ENCODE results near the gene TMEM17.

The TMEM17 gene

DNA sequence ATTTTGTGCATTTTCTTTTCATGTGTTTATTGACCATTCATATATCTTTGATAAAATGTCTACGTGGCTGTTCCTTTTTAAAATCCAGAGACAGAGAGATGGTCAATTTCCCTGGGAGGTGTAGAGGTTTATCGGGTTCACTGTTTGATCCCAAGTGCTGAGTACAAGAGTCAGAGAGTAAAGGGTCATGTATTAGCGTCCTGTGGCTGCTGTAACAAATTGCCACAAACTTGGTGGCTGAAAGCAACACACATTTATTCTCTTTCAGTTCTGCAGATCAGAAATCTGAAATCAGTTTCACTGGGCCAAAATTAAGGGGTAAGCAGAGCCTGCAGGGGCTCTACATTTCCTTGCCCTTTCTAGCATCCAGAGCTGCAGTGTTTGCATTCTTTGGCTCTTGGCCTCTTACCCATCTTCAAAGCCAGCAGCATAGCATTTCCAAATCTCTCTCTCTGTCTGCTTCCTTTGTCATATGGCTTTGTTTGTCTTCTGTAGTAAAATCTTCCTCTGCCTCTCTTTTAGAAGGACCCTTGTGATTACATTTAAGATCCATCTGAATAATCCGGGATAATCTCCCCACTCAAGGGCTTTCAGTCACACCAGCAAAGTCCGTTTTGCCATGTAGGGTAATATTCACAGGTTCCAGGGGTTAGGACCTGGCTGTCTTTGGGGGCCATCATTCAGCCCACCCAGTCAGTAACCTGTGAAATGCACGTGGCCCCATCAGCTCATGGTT is 49.9 kb downstream of the TMEM17 start:
- no peak for DNase-seq (ENCODE audit: low spot score)

DNA sequence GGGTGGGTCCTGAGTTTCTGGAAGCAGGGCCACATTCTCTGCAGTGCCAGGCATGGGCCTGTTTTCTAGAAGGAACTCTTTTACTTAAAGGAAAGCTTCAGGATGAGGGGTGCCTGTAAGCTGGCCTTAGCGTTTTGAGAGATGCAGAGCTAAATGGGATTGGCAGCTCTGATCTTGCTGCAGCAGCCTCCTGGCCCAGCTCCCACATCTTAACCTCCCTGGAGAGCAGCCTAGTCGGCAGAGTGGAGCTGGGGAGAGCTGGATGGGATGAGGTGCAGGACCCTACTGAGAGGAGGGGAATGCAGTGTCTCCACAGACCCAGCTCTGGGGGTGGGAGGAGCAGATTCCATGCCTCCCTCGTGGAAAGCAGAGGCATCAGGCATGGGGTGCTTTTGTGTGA is 52.0 kb downstream of the TMEM17 start:
- DNase-seq (ENCODE audit: low spot score): no peak

DNA sequence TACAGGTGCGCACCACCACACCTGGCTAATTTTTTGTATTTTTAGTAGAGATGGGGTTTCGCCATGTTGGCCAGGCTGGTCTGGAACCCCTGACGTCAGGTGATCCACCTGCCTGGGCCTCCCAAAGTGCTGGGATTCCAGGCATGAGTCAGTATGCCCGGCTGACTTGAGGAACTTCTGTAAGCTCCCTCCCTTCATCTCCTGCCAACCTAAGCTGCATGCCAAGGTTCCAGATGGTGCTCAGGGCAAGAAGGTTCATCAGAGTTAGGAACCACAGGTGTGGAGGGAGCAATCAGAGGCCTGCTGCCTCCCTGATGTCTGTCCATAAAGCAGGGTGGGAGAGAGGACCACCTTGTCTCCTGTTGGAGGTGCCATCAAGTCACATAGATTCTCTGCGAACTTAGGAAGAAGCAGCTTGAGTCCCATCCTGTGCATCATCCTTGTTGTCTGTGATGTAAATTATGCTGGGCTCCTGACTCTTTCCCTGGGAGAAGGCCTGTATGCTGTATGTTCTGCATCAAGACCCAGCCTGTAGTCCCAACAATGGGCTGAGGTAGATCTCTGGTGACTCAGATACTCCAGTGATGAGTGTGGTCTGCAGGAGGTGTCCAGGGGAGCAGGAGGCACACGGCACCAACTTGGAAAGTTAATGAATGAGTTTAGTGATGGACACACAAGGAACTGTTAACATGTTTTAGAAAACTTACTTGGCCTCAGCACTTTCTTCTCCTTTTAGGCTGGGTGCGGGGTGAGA is 53.1 kb downstream of the TMEM17 start:
- no peak for DNase-seq (ENCODE audit: low spot score)

- no peak for DNase-seq (ENCODE audit: low spot score)
Observed at GRCh38 chr2:62450716-62451191, 55.2 kb downstream of the TMEM17 start.
